NCI-H345 (cell line): ENCODE results near the gene DNASE2B.
"Not testable (repeated sequence)": the region's sequence is repeated elsewhere in the genome, so short reads cannot be mapped to it uniquely, and the experiment has no call there.

Experiments
- DNase-seq: peaks from one replicate; lab custom pipeline; 2025; lab: John Stamatoyannopoulos, UW

Gene DNASE2B

DNA sequence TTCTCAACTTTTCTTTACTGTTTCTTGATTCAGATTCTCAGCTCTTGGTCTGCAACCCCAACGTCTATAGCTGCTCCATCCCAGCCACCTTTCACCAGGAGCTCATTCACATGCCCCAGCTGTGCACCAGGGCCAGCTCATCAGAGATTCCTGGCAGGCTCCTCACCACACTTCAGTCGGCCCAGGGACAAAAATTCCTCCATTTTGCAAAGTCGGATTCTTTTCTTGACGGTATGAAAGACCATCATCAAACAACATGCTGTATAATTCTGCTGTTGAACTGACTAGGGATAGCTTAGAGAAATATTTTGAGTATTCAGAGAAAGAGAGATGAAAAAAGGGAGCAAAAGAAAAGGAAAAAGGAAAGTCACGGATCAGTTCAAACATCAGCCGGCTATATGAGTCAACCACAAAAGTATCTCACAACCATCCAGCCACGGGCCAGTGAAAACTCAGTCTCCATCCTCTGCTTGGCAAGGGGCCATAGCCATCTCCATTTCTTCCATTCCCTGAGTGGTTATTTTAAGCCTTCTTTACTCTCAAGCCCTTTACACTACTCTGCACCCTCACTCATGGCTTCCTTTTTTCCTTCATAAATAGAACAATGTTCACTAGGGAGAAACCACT is 14.1 kb downstream of the DNASE2B start:
- DNase-seq: no peak

DNA sequence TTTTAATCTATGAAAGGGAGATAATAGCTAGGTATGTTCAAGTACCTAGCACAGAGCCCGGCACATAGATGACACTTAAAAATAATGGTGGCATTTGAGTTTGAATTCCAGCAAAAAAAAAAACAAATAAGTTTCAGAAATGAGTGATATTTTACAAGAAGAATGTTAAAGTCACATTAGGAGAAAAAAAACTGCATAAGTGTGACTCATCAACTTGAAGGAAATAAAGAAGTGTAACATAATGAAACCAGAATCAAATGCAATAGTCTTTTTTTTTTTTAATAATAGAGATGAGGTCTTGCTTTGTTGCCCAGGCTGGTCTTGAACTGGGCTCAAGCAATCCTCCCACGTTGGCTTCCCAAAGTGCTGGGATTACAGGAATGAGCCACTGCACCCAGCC is 17.1 kb downstream of the DNASE2B start:
- DNase-seq: no peak

DNA sequence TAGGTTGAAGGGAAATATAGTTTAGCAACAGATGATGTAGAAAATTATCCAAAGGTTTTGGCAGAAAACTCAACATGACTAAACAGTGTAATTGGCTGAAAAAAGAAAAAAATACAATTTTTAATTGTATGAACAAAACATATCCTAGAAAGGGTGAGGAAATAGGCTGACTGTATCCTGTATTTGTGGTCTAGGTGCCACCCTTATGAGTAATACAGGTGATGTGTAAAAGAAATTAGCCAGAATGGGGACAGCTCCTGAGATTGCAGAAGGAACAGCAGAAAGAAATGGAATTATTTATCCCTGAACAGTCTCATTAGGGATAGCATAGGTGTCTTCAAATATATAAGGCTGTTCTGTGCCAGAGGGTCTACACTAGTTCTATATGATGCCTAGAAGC is 24.6 kb downstream of the DNASE2B start:
- no peak for DNase-seq

DNA sequence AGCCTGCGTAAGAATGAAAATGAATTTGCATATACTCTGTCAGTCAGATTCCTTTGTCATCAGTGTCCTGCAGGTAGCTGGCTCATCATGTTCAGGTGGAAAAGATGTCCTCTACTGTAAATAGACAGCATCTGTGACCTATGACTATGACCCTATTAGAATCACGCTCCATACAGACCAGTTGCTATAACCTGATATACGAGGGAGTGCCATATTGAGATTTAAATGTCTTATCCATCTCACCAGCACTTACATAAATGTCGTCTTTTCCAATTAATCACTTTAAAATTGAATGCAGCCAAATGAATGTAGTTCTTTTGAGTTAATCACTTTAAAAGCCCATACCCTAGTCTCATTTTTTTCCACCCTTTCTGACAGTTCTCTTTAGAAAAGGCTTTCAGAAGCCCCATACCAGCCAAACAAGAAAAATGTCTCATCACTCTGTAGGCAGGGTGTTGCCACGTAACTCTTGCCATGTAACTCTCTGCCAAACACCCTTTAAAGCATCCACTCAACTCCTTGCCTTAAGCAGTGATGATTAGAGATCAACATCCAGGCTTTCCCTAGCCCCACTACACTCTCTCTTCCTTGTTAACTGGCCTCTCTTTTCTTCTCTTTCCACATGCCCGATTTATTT is 26.3 kb downstream of the DNASE2B start:
- no peak for DNase-seq

DNA sequence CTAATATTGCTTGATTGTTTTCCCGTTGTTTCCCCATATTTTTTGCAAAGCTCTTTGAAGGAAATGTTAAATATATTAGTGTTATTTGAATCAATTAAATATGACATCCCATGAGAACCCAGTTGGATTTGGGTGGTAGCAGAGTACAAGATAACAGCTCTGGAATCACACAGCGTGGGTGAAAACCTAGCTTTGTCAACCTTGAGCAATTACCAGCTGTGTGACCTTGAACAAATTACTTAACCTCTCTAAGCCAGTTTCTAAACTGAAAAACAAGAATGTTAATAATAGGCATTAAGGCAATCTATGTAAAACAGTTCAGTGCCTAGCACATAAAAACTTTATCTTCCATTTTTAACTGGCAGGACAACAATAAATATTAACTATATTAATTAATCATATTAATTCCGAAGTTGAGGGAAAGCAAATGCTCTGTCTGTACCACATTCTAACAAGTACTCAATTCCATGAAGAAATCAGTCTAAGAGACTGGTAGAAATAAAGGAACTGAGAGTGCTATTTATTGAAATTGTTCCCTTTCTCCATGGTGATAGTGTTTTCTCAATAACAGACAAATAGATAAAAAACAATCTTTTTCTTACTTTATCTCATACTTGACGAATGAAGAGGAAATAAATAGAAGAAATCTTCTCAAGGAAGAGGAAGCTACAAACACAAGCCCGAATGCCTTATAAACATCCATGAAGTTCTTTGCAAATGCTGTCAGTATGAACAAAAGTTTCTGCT is 27.0 kb downstream of the DNASE2B start:
- no peak for DNase-seq

DNA sequence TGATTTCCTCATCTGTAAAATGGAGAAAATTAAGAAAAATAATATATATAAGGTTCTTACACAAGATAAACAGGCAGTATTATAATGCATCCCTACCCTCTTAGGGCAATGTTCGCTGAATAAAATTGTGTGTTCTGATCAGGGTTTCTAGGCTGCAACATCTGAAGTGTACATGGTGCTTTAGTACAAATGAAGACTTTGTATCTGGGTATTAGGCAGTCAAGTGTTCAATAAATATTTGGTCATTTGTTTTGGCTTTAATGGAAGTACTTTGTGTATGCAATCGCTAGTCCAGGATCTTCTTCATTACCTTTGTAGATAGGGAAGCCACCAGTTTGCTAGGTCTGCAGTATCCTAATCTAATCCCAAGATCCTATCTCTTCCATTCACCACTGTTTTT is 28.1 kb downstream of the DNASE2B start:
- DNase-seq: no peak

DNA sequence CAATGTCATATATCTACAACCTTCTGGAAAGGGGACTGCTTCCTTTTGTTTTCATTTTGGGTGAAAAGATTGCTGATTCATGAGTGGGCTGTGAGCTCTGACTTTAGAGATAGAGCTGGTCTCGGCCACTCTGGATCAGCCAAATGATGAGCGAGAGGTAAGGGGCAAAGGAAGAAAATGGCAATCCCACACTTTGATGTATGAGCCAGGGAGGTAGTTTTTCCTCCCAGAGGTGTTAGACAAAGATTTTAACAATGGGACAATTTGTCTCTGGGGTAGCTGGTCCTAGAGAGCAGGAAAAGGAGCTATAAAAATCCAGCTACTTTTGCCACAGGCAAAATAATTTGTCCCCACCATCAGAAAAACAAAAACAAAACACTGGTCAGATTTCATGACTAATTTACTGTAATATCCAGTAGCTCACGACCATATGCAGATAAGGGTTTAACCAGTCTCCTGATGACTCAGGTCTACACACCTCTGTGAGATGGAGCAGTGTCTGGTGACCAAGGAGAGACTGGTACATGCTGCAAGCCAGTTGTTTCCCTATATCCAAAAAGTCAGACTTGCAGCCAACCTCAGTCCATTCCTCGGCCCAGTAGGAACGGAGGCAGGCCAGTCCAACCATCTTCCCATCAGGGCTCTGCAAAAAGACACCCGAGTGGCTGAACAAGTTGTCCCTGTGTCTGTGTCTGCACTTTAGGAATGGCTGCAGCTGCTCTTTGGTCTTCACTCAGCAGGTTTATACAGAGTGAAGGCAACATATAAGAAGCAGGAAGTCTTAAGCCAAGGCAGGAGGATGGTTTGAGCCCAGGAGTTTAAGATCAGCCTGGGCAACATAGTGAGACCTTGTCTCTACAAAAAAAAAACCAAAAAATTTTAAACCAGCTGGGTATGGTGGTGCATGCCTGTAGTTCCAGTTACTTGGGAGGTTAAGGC is 29.2 kb downstream of the DNASE2B start:
- DNase-seq: no peak

DNA sequence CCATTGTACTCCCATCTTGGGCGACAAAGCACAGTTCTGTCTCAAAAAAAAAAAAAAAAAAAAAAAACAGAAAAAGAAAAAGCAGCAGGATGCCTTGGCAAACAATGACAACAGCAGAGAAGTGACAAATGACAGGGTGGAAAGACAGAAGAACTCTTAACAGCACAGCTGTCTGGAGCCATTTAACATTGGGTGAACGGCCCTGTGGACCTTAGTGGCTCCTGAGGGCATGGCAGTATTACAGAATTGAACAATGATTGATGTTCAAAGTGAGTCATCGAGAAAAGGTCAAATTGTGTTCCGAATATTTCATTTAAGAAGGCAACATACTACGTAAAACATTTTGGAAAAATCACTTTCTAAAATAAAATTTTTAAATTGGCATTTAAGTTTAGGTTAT is 30.0 kb downstream of the DNASE2B start:
- no peak for DNase-seq

DNA sequence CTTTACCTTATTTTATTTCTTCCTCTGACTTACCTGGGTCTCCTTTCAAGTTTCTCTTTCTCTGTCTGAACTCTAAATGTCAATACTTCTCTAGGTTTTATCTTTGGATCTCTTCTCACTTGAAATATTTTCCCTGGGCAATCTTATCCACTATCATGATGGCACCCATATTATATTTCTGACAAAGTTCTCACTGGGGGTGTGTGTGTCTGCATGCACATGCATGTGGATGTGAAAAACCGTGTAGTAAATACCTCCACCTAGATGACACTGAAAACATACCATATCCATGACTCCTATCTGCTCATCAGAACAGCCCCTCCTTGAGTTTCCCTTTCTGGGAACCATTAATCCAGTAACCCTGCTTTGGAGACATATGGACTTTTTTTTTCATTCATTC is 30.9 kb downstream of the DNASE2B start:
- no peak for DNase-seq

DNA sequence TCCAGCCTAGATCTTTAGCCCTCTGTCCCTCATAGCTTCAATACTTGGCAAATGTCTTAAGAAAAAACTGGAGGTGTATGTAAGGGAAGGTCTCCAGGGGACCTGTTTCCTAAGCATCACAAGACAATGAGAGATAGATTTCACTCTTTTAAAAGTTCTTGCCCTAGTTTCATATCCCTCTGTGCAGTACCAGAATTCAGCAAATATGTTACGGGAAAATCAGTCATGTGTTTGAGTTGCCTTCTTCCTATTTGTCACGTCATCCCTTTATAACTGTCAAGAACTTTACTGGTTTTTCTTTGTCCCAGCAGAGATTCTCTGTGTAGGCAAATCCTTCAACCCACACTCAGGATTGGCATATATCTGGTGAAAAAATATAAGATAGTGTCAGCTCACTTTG is 32.3 kb downstream of the DNASE2B start:
- DNase-seq: no peak

DNA sequence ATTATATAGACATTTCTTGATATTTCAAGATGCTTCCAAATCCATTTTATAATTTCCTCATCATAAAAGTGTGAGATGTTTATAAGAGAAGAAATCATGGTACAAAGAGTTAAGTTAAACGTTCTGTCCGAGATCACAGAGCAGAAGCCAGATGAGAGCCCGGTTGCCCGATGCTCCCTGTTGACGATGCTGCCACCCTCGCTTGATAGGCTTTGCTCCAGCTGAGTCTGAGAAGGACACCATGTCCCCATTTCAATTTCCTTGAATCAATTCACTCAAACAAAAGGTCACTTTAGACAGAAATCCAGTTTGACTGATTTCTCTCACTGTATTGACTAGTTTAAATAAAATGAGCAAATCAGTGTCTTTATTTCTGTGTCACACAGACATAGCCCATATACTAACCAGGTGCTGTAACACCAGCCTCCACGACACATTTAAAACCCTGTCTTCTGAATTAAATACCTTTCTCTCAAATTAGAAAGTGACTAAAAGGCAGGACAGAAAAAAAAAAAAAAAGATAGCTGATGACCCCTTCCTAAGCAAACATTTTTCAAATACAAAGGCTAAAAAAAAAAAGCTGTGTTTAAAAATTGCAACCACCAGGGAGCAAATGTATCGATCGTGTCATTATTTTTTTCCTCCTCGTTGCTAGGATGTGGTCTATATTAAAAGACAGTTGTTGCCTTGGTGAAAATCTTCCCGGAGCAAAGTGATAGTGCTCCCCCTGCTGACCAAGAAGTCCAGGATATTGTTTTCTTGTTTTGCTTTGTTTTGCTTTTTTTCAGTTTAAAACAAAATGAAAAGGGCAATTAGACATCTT is 35.2 kb downstream of the DNASE2B start:
- DNase-seq: peak; percentile 87

DNA sequence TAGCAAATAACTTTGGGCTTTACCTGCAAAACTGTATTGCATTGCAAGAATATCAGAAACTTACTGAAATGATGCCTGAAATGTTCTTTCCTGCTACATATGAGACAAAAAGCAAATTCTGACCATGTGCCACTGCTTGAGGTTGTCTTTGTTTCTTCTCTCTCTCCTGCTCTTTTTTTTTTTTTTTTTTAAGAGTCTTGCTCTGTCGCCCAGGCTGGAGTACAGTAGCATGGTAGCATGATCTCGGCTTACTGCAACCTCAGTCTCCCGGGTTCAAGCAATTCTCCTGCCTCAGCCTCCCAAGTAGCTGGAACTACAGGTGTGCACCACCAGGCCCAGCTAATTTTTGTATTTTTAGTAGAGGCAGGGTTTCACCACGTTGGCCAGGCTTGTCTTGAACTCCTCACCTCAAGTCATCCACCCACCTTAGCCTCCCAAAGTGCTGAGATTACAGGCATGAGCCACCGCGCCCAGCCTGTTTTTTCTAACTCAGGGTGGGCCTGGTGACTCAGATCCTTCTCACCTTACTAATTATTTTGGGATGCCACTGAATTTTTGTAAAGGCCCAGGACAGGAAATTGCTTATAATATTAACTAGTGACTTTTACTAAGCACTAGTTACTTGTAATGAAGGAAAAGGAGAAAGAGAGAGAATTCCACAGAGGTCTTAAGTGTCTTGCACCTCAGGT is 35.9 kb downstream of the DNASE2B start:
- DNase-seq: no peak

DNA sequence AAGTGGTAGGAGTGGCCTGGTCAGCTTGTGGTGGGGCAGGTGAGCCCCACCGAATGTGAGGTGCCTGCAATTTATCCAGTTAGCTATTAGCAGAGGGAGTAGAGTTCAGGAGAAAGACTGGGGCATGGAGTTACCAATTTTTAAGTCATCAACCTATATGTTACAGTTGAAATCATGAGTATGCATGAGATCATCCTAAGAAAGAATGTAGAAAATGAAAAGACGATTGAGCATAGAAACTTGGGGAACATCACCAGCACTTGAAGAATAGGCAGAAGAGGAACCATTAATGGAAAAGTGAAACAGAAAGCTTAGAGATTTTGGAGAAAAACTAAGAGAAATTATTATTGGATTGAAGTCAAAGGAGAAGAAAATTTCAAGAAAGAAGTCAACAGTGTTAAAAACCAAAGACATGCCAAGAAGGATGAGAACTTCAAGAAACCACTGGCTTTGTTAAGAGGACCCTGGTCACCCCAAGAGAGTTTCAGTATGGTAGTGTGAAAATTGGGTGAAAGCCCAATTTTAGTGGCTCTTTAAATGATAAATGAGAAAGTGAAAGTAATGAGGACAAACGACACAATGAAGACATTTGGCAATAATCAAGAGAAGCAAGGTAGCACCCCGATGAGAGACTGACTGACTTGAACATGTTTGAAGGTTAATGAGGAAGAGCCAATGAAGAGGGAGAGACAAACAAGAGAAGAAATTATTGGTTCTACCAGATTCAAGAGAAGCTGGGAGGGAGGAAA is 36.7 kb downstream of the DNASE2B start:
- DNase-seq: no peak

DNA sequence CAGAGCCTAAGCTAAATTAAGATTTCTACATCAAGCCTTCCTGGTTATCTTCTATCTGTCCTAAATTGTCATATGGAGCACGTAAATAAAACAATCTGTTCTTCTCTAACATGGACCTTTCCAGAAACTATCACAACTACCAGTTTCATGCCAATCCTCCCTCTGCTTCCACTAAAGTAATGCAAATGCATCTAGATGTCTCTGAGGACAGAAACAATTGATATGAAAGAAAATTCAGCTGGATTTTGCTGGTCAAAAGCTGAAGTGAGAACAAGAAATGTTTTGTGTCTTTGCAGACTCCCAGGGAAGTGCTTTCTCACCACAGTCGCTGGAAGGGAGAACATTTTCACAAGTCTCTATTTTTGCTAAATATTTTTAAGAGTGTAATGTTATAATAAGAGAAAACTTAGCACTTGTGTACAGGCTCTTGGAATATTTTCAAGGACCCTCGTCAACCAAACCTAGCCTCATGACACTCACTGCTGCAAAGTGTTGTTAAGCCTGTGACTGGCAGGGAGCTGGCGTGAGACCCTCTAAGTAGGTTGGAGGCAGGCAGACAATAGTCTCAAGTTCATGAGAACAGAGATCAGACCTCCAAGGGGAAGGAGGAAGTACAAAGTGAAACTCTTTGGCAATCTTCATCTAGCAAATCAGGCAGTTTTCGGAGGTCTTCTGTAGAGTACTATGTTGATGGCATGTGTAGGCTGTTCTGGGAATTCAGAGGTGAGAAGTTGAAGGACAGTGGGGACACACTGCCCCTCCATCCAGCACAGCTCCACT is 38.8 kb downstream of the DNASE2B start:
- DNase-seq: no peak

DNA sequence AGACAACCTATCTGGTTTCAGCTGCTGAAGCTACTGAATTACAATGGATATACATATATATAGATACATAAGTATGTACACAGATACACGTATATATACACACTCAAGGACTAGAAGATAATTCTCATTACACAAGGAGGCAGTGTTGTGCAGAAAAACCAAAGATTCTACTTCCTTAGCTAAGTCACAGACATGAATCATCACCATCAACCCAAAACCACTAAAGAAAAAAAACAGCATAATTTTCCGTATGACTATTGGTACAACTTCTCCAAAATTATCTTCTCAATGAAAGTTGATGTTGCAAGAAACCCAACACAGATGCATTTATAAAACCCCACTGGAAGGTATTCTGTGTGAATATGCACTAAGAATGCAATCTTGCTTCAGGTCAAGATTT is 44.0 kb downstream of the DNASE2B start:
- DNase-seq: peak; percentile 9

DNA sequence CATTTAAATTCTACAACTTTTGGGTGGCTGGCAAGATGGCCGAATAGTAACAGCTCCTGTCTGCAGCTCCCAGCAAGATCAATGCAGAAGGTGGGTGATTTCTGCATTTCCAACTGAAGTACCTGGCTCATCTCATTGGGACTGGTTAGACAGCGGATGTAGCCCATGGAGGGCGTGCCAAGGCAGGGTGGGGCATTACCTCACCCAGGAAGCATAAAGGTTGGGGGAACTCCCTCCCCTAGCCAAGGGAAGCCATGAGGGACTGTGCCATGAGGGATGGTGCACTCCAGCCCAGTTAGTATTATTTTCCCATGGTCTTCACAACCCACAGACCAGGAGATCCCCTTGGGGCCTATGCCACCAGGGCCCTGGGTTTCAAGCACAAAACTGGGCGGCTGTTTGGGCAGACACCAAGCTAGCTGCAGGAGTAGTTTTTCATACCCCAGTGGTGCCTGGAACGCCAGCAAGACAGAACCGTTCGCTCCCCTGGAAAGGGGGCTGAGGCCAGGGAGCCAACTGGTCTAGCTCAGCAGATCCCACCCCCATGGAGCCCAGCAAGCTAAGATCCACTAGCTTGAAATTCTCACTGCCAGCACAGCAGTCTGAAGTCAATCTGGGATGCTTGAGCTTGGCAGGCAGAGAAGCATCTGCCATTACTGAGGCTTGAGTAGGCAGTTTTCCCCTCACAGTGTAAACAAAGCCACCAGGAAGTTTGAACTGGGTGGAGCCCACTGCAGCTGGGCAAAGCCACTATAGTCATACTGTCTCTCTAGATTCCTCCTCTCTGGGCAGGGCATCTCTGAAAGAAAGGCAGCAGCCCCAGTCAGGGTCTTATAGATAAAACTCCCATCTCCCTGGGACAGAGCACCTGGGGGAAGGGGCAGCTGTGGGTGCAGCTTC is 44.7 kb downstream of the DNASE2B start:
- peak; percentile 5 for DNase-seq

DNA sequence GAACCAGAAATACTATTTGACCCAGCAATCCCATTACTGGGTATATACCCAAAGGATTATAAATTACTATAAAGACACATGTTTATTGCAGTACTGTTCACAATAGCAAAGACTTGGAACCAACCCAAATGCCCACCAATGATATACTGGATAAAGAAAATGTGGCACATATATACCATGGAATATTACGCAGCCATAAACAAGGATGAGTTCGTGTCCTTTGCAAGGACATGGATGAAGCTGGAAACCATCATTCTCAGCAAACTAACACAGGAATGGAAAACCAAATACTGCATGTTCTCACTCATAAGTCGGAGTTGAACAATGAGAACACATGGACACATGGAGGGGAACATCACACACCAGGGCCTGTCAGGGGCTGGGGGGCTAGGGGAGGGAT is 50.4 kb downstream of the DNASE2B start:
- not testable (repeated sequence) for DNase-seq

DNA sequence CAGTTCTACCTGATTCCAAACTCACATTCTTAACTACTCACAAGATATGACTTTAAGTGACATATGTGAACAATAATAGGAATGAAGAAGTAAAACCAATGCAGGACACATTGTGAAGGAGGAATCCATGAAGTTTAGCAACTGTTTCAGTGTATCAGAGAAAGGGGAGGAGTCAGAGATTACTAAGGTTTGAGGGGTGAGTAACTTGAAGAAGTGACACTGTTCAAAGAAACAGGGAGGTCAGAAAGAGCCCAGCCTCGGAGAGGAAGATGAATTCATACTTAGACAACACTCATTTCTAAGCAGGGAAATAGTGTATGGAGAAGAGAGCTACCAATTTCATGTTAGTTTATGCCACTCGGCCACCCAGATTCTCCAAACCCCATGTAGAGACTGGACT is 52.6 kb downstream of the DNASE2B start:
- no peak for DNase-seq
